H9 (cell line): ENCODE measurements around the gene MICAL3. TPM values are rescaled to one million over a fixed set of nuclear protein-coding genes. Genes with fewer than 3 reads are reported as not detected.
"Not testable (repeated sequence)": the region's sequence is repeated elsewhere in the genome, so short reads cannot be mapped to it uniquely, and the experiment has no call there.

ENCODE experiments used
- DNase-seq: peaks from one replicate; pipeline ENCODE4 v3.0.0-alpha.2; 2017
- H2AFZ ChIP-seq: one replicate; pipeline ENCODE4 v1.6.1; 2013; ENCODE audit warnings: mild to moderate bottlenecking, low read length, control low read depth, moderate library complexity
- H2AK5ac ChIP-seq: 2 replicates; pipeline ENCODE4 v1.6.1; 2013; ENCODE audit warnings: low read length, control low read depth, mixed read lengths; ENCODE audit not compliant: insufficient read length
- H2BK120ac ChIP-seq: one replicate; pipeline ENCODE4 v1.6.1; 2013; ENCODE audit warnings: low read depth, mild to moderate bottlenecking, low read length, control low read depth, inconsistent platforms; ENCODE audit not compliant: poor library complexity, severe bottlenecking
- H2BK12ac ChIP-seq: 2 replicates; pipeline ENCODE4 v1.6.1; 2013; ENCODE audit warnings: low read length, control low read depth, mixed read lengths, low read depth; ENCODE audit not compliant: insufficient read length
- H2BK15ac ChIP-seq: 2 replicates; pipeline ENCODE4 v1.6.1; 2013; ENCODE audit warnings: low read depth, low read length, control low read depth
- H2BK20ac ChIP-seq: one replicate; pipeline ENCODE4 v1.6.1; 2013; ENCODE audit warnings: low read depth, mild to moderate bottlenecking, low read length, control low read depth, inconsistent platforms; ENCODE audit not compliant: poor library complexity, severe bottlenecking
- H2BK5ac ChIP-seq: 2 replicates; pipeline ENCODE4 v1.6.1; 2013; ENCODE audit warnings: low read length, control low read depth, mixed read lengths; ENCODE audit not compliant: insufficient read length
- H3K14ac ChIP-seq: 2 replicates; pipeline ENCODE4 v1.6.1; 2013; ENCODE audit warnings: low read length, control low read depth; ENCODE audit not compliant: insufficient read depth
- H3K18ac ChIP-seq: 2 replicates; pipeline ENCODE4 v1.6.1; 2013; ENCODE audit warnings: low read depth, mild to moderate bottlenecking, mixed read lengths, low read length, control low read depth; ENCODE audit not compliant: insufficient read length
- H3K23ac ChIP-seq: 2 replicates; pipeline ENCODE4 v1.6.1; 2013; ENCODE audit warnings: low read length, control low read depth, mixed read lengths, low read depth; ENCODE audit not compliant: insufficient read length
- H3K23me2 ChIP-seq: 2 replicates; pipeline ENCODE4 v1.6.1; 2013; ENCODE audit warnings: low read depth, mild to moderate bottlenecking, mixed read lengths, low read length, control low read depth; ENCODE audit not compliant: insufficient read length, poor library complexity, severe bottlenecking
- H3K27ac ChIP-seq: 2 replicates; pipeline ENCODE4 v1.5.1; 2013; ENCODE audit warnings: low read length, control low read depth, mixed read lengths, low read depth; ENCODE audit not compliant: insufficient read length
- H3K27me3 ChIP-seq: 2 replicates; pipeline ENCODE4 v1.6.1; 2013; ENCODE audit warnings: low read length, control low read depth, inconsistent platforms; ENCODE audit not compliant: insufficient read depth
- H3K4ac ChIP-seq: 2 replicates; pipeline ENCODE4 v1.6.1; 2013; ENCODE audit warnings: low read depth, mild to moderate bottlenecking, control low read depth, inconsistent platforms, low read length, moderate library complexity
- H3K4me1 ChIP-seq: 2 replicates; pipeline ENCODE4 v1.6.1; 2013; ENCODE audit warnings: low read length, control low read depth, inconsistent platforms; ENCODE audit not compliant: insufficient read depth
- H3K4me2 ChIP-seq: 2 replicates; pipeline ENCODE4 v1.6.1; 2013; ENCODE audit warnings: low read length, control low read depth, mixed read lengths; ENCODE audit not compliant: insufficient read length, insufficient read depth
- H3K56ac ChIP-seq: 2 replicates; pipeline ENCODE4 v1.6.1; 2013; ENCODE audit warnings: low read depth, mild to moderate bottlenecking, mixed read lengths, low read length, control low read depth; ENCODE audit not compliant: insufficient read length
- H3K79me1 ChIP-seq: 2 replicates; pipeline ENCODE4 v1.6.1; 2013; ENCODE audit warnings: low read depth, mild to moderate bottlenecking, moderate library complexity, low read length, control low read depth, inconsistent platforms; ENCODE audit not compliant: insufficient read depth, poor library complexity, severe bottlenecking
- H3K79me2 ChIP-seq: 2 replicates; pipeline ENCODE4 v1.6.1; 2013; ENCODE audit warnings: low read length, control low read depth, inconsistent platforms; ENCODE audit not compliant: insufficient read depth
- H3K9ac ChIP-seq: 2 replicates; pipeline ENCODE4 v1.6.1; 2013; ENCODE audit warnings: low read length, control low read depth, mixed read lengths; ENCODE audit not compliant: insufficient read length; ENCODE audit errors: extremely low read depth
- H3K9me3 ChIP-seq: one replicate; pipeline ENCODE4 v1.6.1; 2013; ENCODE audit warnings: low read depth, low read length, inconsistent platforms; ENCODE audit not compliant: control insufficient read depth
- H3T11ph ChIP-seq: one replicate; pipeline ENCODE4 v1.6.1; 2013; ENCODE audit warnings: mild to moderate bottlenecking, low read length, control low read depth, inconsistent platforms
- H4K20me1 ChIP-seq: one replicate; pipeline ENCODE4 v1.6.1; 2013; ENCODE audit not compliant: control insufficient read depth, insufficient read length, insufficient read depth
- H4K5ac ChIP-seq: 2 replicates; pipeline ENCODE4 v1.6.1; 2013; ENCODE audit warnings: low read depth, mild to moderate bottlenecking, mixed read lengths, low read length, control low read depth; ENCODE audit not compliant: insufficient read length
- H4K8ac ChIP-seq: replicated peaks from 2 replicates; pipeline ENCODE4 v1.6.1; 2013; ENCODE audit warnings: low read length, control low read depth, mixed read lengths, low read depth; ENCODE audit not compliant: insufficient read length
- H4K91ac ChIP-seq: 2 replicates; pipeline ENCODE4 v1.6.1; 2013; ENCODE audit warnings: low read depth, mild to moderate bottlenecking, moderate library complexity, mixed read lengths, low read length, control low read depth; ENCODE audit not compliant: insufficient read length
- H3K27ac Mint-ChIP-seq, 3 experiments: 2 replicates in 2 of 3; 3 replicates in 1 of 3; pipeline ENCODE4 v1.8.0; 2020 to 2021; ENCODE audit warnings: mixed read lengths in 3 of 3, mild to moderate bottlenecking in 1 of 3, moderate library complexity in 1 of 3
- H3K27me3 Mint-ChIP-seq: 2 replicates; pipeline ENCODE4 v1.8.0; 2021; ENCODE audit warnings: low read depth, mild to moderate bottlenecking, moderate library complexity, mixed read lengths
- H3K36me3 Mint-ChIP-seq, 3 experiments: 2 replicates in 2 of 3; 3 replicates in 1 of 3; pipeline ENCODE4 v1.8.0; 2020 to 2021; ENCODE audit warnings: low read depth in 3 of 3, mixed read lengths in 3 of 3; ENCODE audit not compliant: insufficient read depth in 1 of 3
- H3K4me1 Mint-ChIP-seq, 2 experiments: 2 replicates each; pipeline ENCODE4 v1.8.0; 2020; ENCODE audit warnings: mixed read lengths in 2 of 2
- H3K4me3 Mint-ChIP-seq, 2 experiments: 2 replicates in 1 of 2; 3 replicates in 1 of 2; pipeline ENCODE4 v1.8.0; 2020 to 2021; ENCODE audit warnings: mild to moderate bottlenecking in 2 of 2, mixed read lengths in 2 of 2, moderate library complexity in 1 of 2
- H3K9me3 Mint-ChIP-seq, 2 experiments: 2 replicates in 1 of 2; 3 replicates in 1 of 2; pipeline ENCODE4 v1.8.0; 2020; ENCODE audit warnings: mild to moderate bottlenecking in 2 of 2, mixed read lengths in 2 of 2, moderate library complexity in 1 of 2
- CTCF ChIP-seq: fragments of 200-600 bp; sonication (generic); conservative IDR thresholded peaks from 3 replicates; pipeline ENCODE4 v1.8.0; 2021; ENCODE audit warnings: antibody characterized with exemption, mild to moderate bottlenecking
- WGBS: extraction: QIAGEN DNeasy Blood & Tissue Kit; methylation state at CpG from one replicate; pipeline ENCODE4 v1.1.7; 2013; ENCODE audit warnings: missing lambda C conversion rate, low lambda C conversion rate, mixed read lengths; ENCODE audit not compliant: insufficient read length; ENCODE audit errors: extremely low coverage; 5-methylcytosine and 5-hydroxymethylcytosine counted together
- total RNA-seq: library from RNA; stranded (reverse); gene quantifications from 2 replicates; pipeline ENCODE4 v1.2.1, GENCODE V29; 2021

Gene MICAL3
- total RNA-seq, 1 experiment from 2014 or later, result 50.2 TPM

- no peak overlapping the region for H2BK5ac ChIP-seq
- peaks cover 14% of the 10 kb centered on the region; the same call in 1 of the 2 replicates for H3K27me3 ChIP-seq
Measured at GRCh38 chr22:18028817-18029527, 4.6 kb upstream of the MICAL3 start.

GRCh38 chr22:18025898-18026297 is 1.5 kb upstream of the MICAL3 start:
- not testable (repeated sequence) for H2BK20ac ChIP-seq, H2BK15ac ChIP-seq, H3K27ac ChIP-seq, H3T11ph ChIP-seq, H3K36me3 Mint-ChIP-seq, H4K8ac ChIP-seq, H3K4me3 Mint-ChIP-seq, H3K9ac ChIP-seq, H3K18ac ChIP-seq, H2BK12ac ChIP-seq, H3K9me3 Mint-ChIP-seq, H4K20me1 ChIP-seq, H3K9me3 ChIP-seq, H2AK5ac ChIP-seq, H2AFZ ChIP-seq, H3K27ac Mint-ChIP-seq, H2BK120ac ChIP-seq, DNase-seq, H3K4me2 ChIP-seq, H3K4ac ChIP-seq, H4K5ac ChIP-seq, H3K79me2 ChIP-seq, H3K79me1 ChIP-seq, H3K14ac ChIP-seq, H4K91ac ChIP-seq, H2BK5ac ChIP-seq, H3K23ac ChIP-seq, H3K56ac ChIP-seq, H3K4me1 ChIP-seq
- H3K4me1 Mint-ChIP-seq, result peaks cover 25 to 32% of the 10 kb centered on the region in 2 experiments
- H3K27me3 Mint-ChIP-seq, result peaks cover 72% of the 10 kb centered on the region
- Histone ChIP-seq H3K23me2 (peaks cover 12% of the 10 kb centered on the region), H3K27me3 (peaks cover 16% of the 10 kb centered on the region; the same call in 1 of the 2 replicates)
- no CpG with 5 or more reads among the region's 4 CpGs for WGBS

More at GRCh38 chr22:18028817-18029527, 4.6 kb upstream of the MICAL3 start:
- no peak overlapping the region for H3K4me3 Mint-ChIP-seq
- no peak overlapping the region for H3K23ac ChIP-seq
- no peaks in the 10 kb centered on the region for H3K79me1 ChIP-seq
- TF ChIP-seq CTCF, result no peak
- H3K79me2 ChIP-seq, result no peaks in the 10 kb centered on the region
- no peaks in the 10 kb centered on the region for H3K9me3 ChIP-seq
- no peak overlapping the region for H3K27ac ChIP-seq
- peaks cover 8% of the 10 kb centered on the region for H3K23me2 ChIP-seq
- H2BK120ac ChIP-seq, result no peak overlapping the region
- no peak for DNase-seq
- WGBS, result no CpG with 5 or more reads among the region's 3 CpGs
- no peak overlapping the region for H3K4me2 ChIP-seq
- H3T11ph ChIP-seq, result no peak overlapping the region
- H3K9ac ChIP-seq, result no peak overlapping the region
- no peak overlapping the region for H4K91ac ChIP-seq
- H3K18ac ChIP-seq, result no peak overlapping the region
- H4K8ac ChIP-seq, result no peak overlapping the region
- H2AFZ ChIP-seq, result no peak overlapping the region
- H3K36me3 Mint-ChIP-seq, result no peaks in the 10 kb centered on the region
- no peak overlapping the region for H3K4ac ChIP-seq
- peaks cover 7 to 11% of the 10 kb centered on the region in 2 experiments for H3K4me1 Mint-ChIP-seq
- H2BK15ac ChIP-seq, result no peak overlapping the region
- no peak overlapping the region for H3K56ac ChIP-seq
- H3K4me1 ChIP-seq, result no peaks in the 10 kb centered on the region
- H3K27me3 Mint-ChIP-seq, result peaks cover 60% of the 10 kb centered on the region
- H3K9me3 Mint-ChIP-seq, result no peaks in the 10 kb centered on the region
- no peak overlapping the region for H4K5ac ChIP-seq
- H2AK5ac ChIP-seq, result no peak overlapping the region
- no peak overlapping the region for H2BK20ac ChIP-seq
- no peak overlapping the region for H3K27ac Mint-ChIP-seq
- H3K14ac ChIP-seq, result no peak overlapping the region
- H2BK12ac ChIP-seq, result no peak overlapping the region
- no peaks in the 10 kb centered on the region for H4K20me1 ChIP-seq
